Measurements from ENCODE around the gene TMEM72. TPM values are rescaled to one million over a fixed set of nuclear protein-coding genes. Genes with fewer than 3 reads are reported as not detected.
A peak's percentile ranks its signal among the peaks of the same experiment; 100 is the strongest.

Gene TMEM72
- total RNA-seq, 3 donors from 2014 or later (not counting 1 experiment from before 2014, with no cell fraction given): not detected

DNA sequence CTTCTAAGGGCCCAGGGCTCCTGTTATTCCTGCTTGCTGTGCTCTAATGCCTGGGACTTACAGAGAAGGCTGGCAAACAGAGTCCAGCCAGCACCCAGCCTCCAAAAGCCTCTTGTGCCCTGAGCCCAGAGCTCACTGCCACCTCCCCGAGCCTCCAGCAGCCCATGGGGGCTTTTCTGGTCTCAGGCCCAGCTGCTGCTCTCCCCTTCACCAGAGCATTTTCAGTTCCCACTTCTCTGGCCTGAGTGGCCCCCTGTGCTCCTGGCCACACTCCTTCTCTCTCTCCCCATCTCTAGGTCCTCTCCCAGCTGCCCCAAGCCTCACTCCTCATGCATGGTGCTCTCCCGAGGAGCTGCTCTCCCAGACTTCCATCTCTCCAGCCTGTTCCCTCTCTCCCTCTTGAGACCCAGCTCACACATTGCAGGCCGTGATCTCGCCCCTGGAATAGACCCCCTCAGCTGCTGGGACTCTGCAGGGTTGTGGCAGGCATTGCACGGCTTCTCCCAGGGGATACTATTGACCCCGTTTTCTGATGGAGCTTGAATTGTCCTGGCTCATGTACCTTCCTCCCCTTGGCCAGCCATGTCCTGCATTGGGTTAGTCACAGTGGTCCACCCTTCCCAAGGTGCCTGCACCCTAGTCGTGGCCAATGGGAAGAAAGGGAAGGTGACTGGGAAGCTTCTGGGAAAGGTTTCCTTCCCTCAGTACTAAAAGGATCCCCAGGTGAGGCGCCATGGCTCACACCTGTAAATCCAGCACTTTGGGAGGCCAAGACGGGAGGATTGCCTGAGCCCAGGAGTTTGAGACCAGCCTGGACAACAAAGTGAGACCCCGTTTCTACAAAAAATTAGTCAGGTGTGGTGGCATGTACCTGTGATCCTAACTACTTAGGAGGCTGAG, 39.4 kb downstream of the TMEM72 start:
- DNase-seq: no peak
- H3K4me3 ChIP-seq (ENCODE audit: low read length): no peak overlapping the region
- H3K4me1 ChIP-seq (ENCODE audit: control insufficient read depth, insufficient read depth, low read length): peaks cover 19% of the 10 kb centered on the region
- H3K36me3 ChIP-seq (ENCODE audit: control insufficient read depth, insufficient read depth, low read length): peaks cover 5% of the 10 kb centered on the region
- intact Hi-C loops (cut with micrococcal nuclease): no loop called here
- H3K36me3 Mint-ChIP-seq: no peaks in the 10 kb centered on the region
- H3K4me1 Mint-ChIP-seq: peaks cover 36 to 44% of the 10 kb centered on the region in 2 donors
- ATAC-seq: no peak
- no peak overlapping the region for H3K27ac ChIP-seq (ENCODE audit: low read length)
- H3K9me3 Mint-ChIP-seq: no peaks in the 10 kb centered on the region
- H3K27me3 Mint-ChIP-seq (ENCODE audit: low read depth in 2 of 2): no peaks in the 10 kb centered on the region
- 92% methylated on average over 10 of the region's 10 CpGs for WGBS (ENCODE audit: insufficient coverage)
- H3K27me3 ChIP-seq (ENCODE audit: control insufficient read depth, insufficient read depth, low read length): no peaks in the 10 kb centered on the region
- H3K4me3 Mint-ChIP-seq: no peak overlapping the region
- peak overlapping the region; percentile 17 to 21 for H3K27ac Mint-ChIP-seq
- TF ChIP-seq CTCF (IDR thresholded peaks at IDR 0.05): no peak
- H3K9me3 ChIP-seq (ENCODE audit: control insufficient read depth, insufficient read depth, low read length): no peaks in the 10 kb centered on the region

DNA sequence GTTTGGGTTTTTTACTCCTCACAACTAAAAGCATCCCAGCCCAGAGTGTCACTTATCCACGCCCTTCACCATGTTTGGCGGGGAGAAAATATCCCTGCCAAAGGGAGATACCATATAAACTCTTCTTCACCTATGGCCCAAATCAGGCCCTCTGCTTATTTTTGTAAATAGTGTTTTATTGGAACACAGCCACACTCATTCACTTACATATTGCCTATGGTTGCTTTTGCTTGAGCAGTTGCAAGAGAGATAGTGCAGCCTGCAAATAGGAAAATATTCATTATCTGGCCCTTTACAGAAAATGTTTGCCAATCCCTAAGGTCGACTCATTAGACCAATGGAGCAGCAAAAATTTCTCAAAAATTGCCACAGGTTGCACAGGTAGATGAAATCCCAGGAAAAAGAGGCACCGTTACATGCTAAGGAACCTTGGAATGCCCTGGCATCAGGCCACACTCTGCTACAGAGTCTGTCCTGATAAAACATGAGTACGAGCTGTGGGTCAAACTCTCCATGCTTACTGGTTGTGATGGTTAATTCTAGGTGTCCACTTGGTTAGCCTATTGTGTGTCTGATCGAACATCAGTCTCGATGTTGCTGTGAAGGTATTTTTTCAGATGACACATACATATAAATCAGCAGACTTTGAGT, 40.6 kb downstream of the TMEM72 start:
- WGBS (ENCODE audit: insufficient coverage): 94% methylated on average over 5 of the region's 7 CpGs
- no peak overlapping the region for H3K4me3 ChIP-seq (ENCODE audit: low read length)
- TF ChIP-seq CTCF (IDR thresholded peaks at IDR 0.05): no peak

DNA sequence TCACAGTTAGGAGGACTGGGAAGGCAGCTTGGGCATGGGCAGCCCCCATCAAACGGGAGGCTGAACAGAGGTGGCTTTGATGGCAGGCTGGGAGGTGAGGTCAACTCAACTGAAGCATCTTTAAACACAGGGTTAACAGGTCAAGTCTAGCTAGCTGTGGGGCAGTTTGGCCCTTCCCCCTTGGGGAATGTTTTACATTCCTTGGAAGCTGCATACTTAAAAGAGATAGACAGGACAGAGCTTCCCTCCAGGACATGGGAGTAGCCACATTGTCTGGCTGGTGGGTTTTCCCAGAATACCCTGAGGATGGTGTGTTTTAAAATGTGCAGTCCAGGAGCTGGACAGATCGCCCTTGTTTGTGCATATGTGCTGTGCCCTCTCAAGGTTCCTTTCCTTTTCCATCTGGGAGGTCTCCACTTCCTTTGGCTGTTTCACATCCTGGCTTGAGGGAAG, 41.7 kb downstream of the TMEM72 start:
- no peak for DNase-seq
- no peak overlapping the region for H3K27ac Mint-ChIP-seq
- H3K36me3 Mint-ChIP-seq: no peaks in the 10 kb centered on the region
- intact Hi-C loops (cut with micrococcal nuclease): no loop called here
- WGBS (ENCODE audit: insufficient coverage): 90% methylated on average over 2 of the region's 2 CpGs
- Histone ChIP-seq H3K36me3 (ENCODE audit: control insufficient read depth, insufficient read depth, low read length) (peaks cover 8% of the 10 kb centered on the region), H3K4me3 (ENCODE audit: low read length) (no peak overlapping the region), H3K27ac (ENCODE audit: low read length) (no peak overlapping the region), H3K27me3 (ENCODE audit: control insufficient read depth, insufficient read depth, low read length) (no peaks in the 10 kb centered on the region), H3K4me1 (ENCODE audit: control insufficient read depth, insufficient read depth, low read length) (peaks cover 23% of the 10 kb centered on the region), H3K9me3 (ENCODE audit: control insufficient read depth, insufficient read depth, low read length) (no peaks in the 10 kb centered on the region)
- no peak overlapping the region for H3K4me3 Mint-ChIP-seq
- H3K4me1 Mint-ChIP-seq: peaks cover 40 to 50% of the 10 kb centered on the region in 2 donors
- H3K27me3 Mint-ChIP-seq (ENCODE audit: low read depth in 2 of 2): no peaks in the 10 kb centered on the region
- H3K9me3 Mint-ChIP-seq: no peaks in the 10 kb centered on the region
- no peak for TF ChIP-seq CTCF (IDR thresholded peaks at IDR 0.05)
- no peak for ATAC-seq

More for the DNA sequence above, 40.6 kb downstream of the TMEM72 start:
- peaks cover 36 to 44% of the 10 kb centered on the region in 2 donors for H3K4me1 Mint-ChIP-seq
- no peaks in the 10 kb centered on the region for H3K36me3 Mint-ChIP-seq
- Histone ChIP-seq H3K36me3 (ENCODE audit: control insufficient read depth, insufficient read depth, low read length) (peaks cover 8% of the 10 kb centered on the region), H3K27ac (ENCODE audit: low read length) (no peak overlapping the region), H3K4me1 (ENCODE audit: control insufficient read depth, insufficient read depth, low read length) (peaks cover 19% of the 10 kb centered on the region), H3K9me3 (ENCODE audit: control insufficient read depth, insufficient read depth, low read length) (no peaks in the 10 kb centered on the region), H3K27me3 (ENCODE audit: control insufficient read depth, insufficient read depth, low read length) (no peaks in the 10 kb centered on the region)
- no peak for ATAC-seq
- H3K9me3 Mint-ChIP-seq: no peaks in the 10 kb centered on the region
- no peak overlapping the region for H3K27ac Mint-ChIP-seq
- intact Hi-C loops (cut with micrococcal nuclease): no loop called here
- no peaks in the 10 kb centered on the region for H3K27me3 Mint-ChIP-seq (ENCODE audit: low read depth in 2 of 2)
- DNase-seq: no peak
- H3K4me3 Mint-ChIP-seq: no peak overlapping the region
